ENCODE measurements around the gene LRMDA.

- TF ChIP-seq CTCF (conservative IDR thresholded peaks at IDR 0.05; ENCODE audit: low read depth, low read length), result no peak
- no peak for TF ChIP-seq EZH2 (IDR thresholded peaks at IDR 0.05; ENCODE audit: borderline replicate concordance, low read depth, low read length, poor library complexity, severe bottlenecking)
Observed at GRCh38 chr10:75432763-75433162, 1.3 kb downstream of the LRMDA start.
